Activated CD4-positive, alpha-beta T cell treated with anti-CD3 and anti-CD28 coated beads for 24 hours (primary cell): ENCODE results near the gene PCGF2.
"Not testable (repeated sequence)": the region's sequence is repeated elsewhere in the genome, so short reads cannot be mapped to it uniquely, and the experiment has no call there.

Source experiments
- DNase-seq, 2 donors: peaks; one replicate each; pipeline ENCODE4 v3.0.0-alpha.2; 2020; ENCODE audit warnings: low read depth in 2 of 2

PCGF2 gene

GRCh38 chr17:38735161-38735997 is 12.8 kb downstream of the PCGF2 start:
- DNase-seq, result peak; percentile 69 to 74

- no peak for DNase-seq
These were observed 13.9 kb downstream of the PCGF2 start for GRCh38 chr17:38733982-38734973.

GRCh38 chr17:38733282-38733981 is 14.7 kb downstream of the PCGF2 start:
- DNase-seq, result no peak

- DNase-seq, result no peak
These were observed 15.5 kb downstream of the PCGF2 start for GRCh38 chr17:38732376-38733281.

- no peak for DNase-seq
These were observed 16.4 kb downstream of the PCGF2 start for GRCh38 chr17:38731526-38732294.

GRCh38 chr17:38730526-38731379 is 17.4 kb downstream of the PCGF2 start:
- no peak for DNase-seq

GRCh38 chr17:38729886-38730525 is 18.1 kb downstream of the PCGF2 start, which contains the start of gene CISD3:
TSS of gene CISD3 (plus strand) at chr17:38730341. CDS start at chr17:38730359, 18 bp downstream.
- DNase-seq, result peak; percentile 73 to 79

- no peak for DNase-seq
These were observed 18.7 kb downstream of the PCGF2 start for GRCh38 chr17:38729368-38729885.

- DNase-seq, result no peak
These were observed 19.8 kb downstream of the PCGF2 start for GRCh38 chr17:38728290-38728831.

GRCh38 chr17:38727736-38728135 is 20.4 kb downstream of the PCGF2 start:
- DNase-seq, result peak; percentile 61 to 75

- DNase-seq, result not testable (repeated sequence)
These were observed 22.0 kb downstream of the PCGF2 start for GRCh38 chr17:38726145-38726544.

- DNase-seq, result no peak
These were observed 23.1 kb downstream of the PCGF2 start for GRCh38 chr17:38725066-38725465.

GRCh38 chr17:38724337-38724988 is 23.7 kb downstream of the PCGF2 start:
- DNase-seq, result no peak

GRCh38 chr17:38721802-38722201 is 26.3 kb downstream of the PCGF2 start:
- no peak for DNase-seq

- DNase-seq, result no peak
These were observed 27.2 kb downstream of the PCGF2 start for GRCh38 chr17:38720941-38721340.

GRCh38 chr17:38719943-38720641 is 28.0 kb downstream of the PCGF2 start:
- DNase-seq, result no peak
